GM13976 (cell line): Measurements from ENCODE around the gene NTM.

Experiments
- DNase-seq: peaks from one replicate; pipeline ENCODE4 v3.0.0; 2012; ENCODE audit warnings: low spot score
- in situ Hi-C: fragments of 300-500 bp; cut with MboI; formaldehyde crosslinking; loops from one replicate; pipeline ENCODE4 v1.12.0; 2022; ENCODE audit warnings: low sequenced_read_pairs, mixed read lengths, inconsistent platforms; ENCODE audit not compliant: unreplicated experiment
- TF ChIP-seq, protein P1 (sequence below): IDR thresholded peaks from 2 replicates; pipeline ENCODE4 v1.5.1; 2012; ENCODE audit warnings: borderline replicate concordance, mild to moderate bottlenecking; ENCODE audit not compliant: insufficient read depth; ENCODE audit errors: extremely low read depth, missing control alignments, control extremely low read depth

NTM gene

DNA sequence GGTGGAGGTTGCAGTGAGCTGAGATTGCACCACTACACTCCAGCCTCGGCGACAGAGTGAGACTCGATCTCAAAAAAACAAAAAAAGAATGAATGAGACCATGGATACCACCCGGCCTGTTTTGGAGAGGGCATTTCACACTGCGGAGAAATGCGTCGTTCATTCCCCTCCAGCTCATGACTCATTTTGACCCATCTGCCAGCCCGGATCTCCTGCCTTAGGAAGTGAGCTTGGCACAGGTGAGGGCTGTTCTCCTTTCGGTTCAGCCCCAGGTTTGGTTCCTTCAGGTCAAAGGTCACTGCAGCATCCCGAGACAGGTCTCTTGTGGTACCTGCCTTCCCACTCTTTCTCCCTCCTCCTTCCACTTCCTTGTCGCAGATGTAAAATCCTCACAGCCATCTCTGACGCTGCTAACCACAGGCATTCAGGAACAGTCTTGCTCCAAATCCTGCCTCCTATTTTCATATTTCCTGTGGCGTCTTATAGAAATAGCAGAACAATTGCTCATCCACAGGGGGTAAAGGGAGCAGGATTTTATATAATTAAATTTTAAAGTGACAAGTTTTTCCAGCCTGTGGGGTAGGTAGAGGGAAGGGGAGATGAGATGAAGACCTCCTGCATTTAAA is 517.9 kb downstream of the NTM start:
- no peak for DNase-seq
- TF ChIP-seq, protein P1, sequence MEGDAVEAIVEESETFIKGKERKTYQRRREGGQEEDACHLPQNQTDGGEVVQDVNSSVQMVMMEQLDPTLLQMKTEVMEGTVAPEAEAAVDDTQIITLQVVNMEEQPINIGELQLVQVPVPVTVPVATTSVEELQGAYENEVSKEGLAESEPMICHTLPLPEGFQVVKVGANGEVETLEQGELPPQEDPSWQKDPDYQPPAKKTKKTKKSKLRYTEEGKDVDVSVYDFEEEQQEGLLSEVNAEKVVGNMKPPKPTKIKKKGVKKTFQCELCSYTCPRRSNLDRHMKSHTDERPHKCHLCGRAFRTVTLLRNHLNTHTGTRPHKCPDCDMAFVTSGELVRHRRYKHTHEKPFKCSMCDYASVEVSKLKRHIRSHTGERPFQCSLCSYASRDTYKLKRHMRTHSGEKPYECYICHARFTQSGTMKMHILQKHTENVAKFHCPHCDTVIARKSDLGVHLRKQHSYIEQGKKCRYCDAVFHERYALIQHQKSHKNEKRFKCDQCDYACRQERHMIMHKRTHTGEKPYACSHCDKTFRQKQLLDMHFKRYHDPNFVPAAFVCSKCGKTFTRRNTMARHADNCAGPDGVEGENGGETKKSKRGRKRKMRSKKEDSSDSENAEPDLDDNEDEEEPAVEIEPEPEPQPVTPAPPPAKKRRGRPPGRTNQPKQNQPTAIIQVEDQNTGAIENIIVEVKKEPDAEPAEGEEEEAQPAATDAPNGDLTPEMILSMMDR = no peak
- in situ Hi-C loops = no loop called here

DNA sequence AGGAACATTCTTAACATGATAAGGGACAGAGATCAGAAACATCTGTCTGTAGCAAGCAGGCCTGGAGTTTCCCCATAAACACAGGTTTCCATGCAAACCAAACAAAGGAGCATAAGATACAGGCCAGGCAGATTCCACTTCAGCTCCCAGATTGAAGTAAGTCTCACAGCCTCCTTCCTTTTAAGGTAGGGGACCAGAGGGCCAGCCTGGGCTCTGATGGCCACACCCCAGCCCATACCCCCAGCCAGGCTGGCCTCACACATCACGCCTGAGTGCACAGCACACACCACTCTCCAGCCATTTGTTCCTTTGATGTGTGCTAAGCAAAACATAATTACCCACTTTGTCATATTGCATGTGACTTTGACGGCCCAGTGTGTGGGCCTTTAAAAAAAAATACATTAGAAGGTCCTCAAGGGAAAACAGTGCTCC is 518.7 kb downstream of the NTM start:
- DNase-seq = no peak
- in situ Hi-C loops = no loop called here
- TF ChIP-seq, protein P1 = no peak

DNA sequence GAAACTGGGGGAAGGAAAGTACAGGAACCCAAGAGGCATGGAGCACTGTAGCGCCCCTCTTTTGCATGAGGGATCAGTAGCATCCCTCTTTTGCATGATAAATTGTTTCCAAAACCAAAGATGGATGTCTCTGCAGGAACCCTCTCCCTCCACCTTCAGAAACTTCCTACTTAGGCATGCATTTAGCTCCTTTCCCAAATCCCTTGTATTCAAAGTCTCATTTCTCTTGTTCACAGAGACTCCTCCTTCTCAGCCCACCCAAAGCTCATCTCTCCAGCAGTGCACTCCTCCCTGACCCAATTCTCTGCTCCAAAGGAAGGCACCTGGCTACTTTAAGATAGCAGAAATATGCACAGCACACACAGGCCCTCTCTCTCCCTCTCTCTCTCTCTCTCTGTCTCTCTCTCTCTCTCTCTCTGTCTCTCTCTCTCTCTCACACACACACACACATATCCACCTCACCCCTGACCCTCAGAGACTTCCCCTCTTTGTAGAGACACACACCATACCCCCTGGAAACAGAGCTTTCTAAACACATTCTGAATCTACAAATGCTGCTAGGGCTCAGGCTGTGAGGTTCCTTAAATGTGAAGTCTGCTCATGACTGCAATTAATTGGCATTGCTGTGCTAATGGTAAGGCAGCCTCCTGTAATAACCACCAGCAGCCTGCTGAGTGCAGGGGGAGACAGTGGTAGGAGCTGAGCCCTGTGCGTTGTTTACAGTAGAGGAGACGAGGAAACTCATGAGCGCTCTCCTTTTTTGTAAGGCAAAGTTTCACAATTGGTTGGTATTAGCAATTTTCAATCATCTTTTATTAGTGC is 519.6 kb downstream of the NTM start:
- TF ChIP-seq, protein P1 = no peak
- in situ Hi-C loops = no loop called here
- DNase-seq = no peak

- TF ChIP-seq, protein P1 = no peak
- DNase-seq = peak; percentile 68
- in situ Hi-C loops = no loop called here
Measured at GRCh38 chr11:131893103-131893890, 522.9 kb downstream of the NTM start.

- in situ Hi-C loops = no loop called here
- TF ChIP-seq, protein P1 = no peak
- no peak for DNase-seq
Measured at GRCh38 chr11:131893988-131894387, 523.6 kb downstream of the NTM start.
